IMR-90 (cell line): ENCODE measurements around the gene CDV3. TPM values are rescaled to one million over a fixed set of nuclear protein-coding genes. Genes with fewer than 3 reads are reported as not detected.

Source experiments
- MAFK ChIP-seq: IDR thresholded peaks from 2 replicates; pipeline ENCODE4 v1.6.1; 2012; ENCODE audit warnings: low read depth, low read length, improper control_type of control experiment
- NFE2L2 ChIP-seq: fragments of 150-350 bp; IDR thresholded peaks from 2 replicates; pipeline ENCODE4 v1.6.1; 2016; ENCODE audit warnings: low read depth, mild to moderate bottlenecking, low read length
- polyA plus RNA-seq, 3 experiments: library from polyadenylated mRNA; depleted of rRNA; stranded (reverse); fragments of >200 nt; gene quantifications; 2 replicates each; pipeline ENCODE4 v1.2.3, GENCODE V29; 2012; ENCODE audit warnings: low replicate concordance in 1 of 3
- total RNA-seq: library from RNA; depleted of rRNA; stranded (reverse); fragments of >200 nt; gene quantifications from 2 replicates; pipeline ENCODE4 v1.2.3, GENCODE V29; 2012

CDV3 gene
- total and polyA plus RNA-seq, 2 of the 4 experiments (the other 2 are of a cell fraction), result 93.6 to 120 TPM

DNA sequence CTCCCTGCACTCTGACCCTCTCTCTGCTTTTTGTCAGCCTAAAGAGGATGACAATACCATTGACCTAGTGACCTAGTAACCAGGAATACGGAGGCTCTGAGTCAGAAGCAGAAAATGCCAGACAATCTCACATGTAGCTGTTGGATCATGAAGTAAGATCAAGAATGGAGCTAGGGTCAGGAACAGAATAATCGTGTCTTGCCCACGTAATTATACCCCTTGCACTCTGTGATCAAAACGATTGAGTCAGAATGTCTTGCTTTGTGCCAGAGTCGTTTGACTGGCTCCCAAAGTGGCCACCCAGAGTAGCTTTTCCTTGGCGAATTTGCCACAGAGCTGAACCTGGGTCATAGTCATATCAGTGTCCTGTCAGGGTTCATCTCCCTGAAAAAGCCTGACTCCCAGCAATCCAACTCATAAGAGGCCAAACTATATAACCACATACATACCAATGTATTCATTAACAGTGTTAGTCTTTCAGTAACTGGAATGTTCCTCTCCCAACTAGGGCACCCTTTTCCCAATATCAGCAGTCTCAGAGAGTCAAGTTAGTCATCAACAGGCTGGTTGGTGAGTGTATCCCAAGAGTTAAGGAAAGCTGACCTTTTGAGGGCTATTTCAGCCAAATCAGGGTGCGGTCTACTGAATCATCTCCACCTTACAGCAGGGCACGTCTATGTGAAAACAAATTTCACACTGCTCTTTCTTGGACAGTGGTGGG lies 5.0 kb upstream of the CDV3 start (continued):
- TF ChIP-seq MAFK (peak; percentile 72; the same call in 1 of the 2 replicates), NFE2L2 (no peak)
